OCI-LY7 (cell line): Measurements from ENCODE around the gene PPP2R2B. TPM values are rescaled to one million over a fixed set of nuclear protein-coding genes. Genes with fewer than 3 reads are reported as not detected.

ENCODE experiments used
- BruUV-seq: library from RNA; stranded (reverse); fragments of 400-500 nt; replicated peaks from 2 replicates; lab custom pipeline; 2021; lab: Mats Ljungman, UMichigan
- CTCF ChIA-PET: fragments of 300-600 bp; sonication (Branson Sonifier 250); formaldehyde crosslinking; loops from one replicate; lab custom pipeline; 2022; ENCODE audit warnings: antibody characterized with exemption; ENCODE audit not compliant: unreplicated experiment; lab: Charles Lee
- POLR2A ChIA-PET: fragments of 300-600 bp; sonication (Branson Sonifier 250); formaldehyde crosslinking; loops from one replicate; lab custom pipeline; 2022; ENCODE audit warnings: antibody characterized with exemption; lab: Charles Lee
- DNase-seq: peaks from one replicate; pipeline ENCODE4 v3.0.0-alpha.2; 2015; ENCODE audit warnings: low spot score
- H2AFZ ChIP-seq: fragments of 200-600 bp; sonication (generic), shearing (Covaris generic); 2 replicates; pipeline ENCODE4 v1.6.1; 2014; ENCODE audit warnings: mild to moderate bottlenecking, antibody characterized with exemption, low read length, moderate library complexity
- H3K27ac ChIP-seq: fragments of 200-600 bp; sonication (generic); 2 replicates; pipeline ENCODE4 v1.5.1; 2014; ENCODE audit warnings: mixed run types, low read depth, mild to moderate bottlenecking, moderate library complexity, low read length, inconsistent platforms; ENCODE audit not compliant: poor library complexity, severe bottlenecking
- H3K36me3 ChIP-seq: fragments of 200-600 bp; sonication (generic); 2 replicates; pipeline ENCODE4 v1.6.1; 2014; ENCODE audit warnings: mild to moderate bottlenecking, antibody characterized with exemption, low read length, moderate library complexity, mixed read lengths; ENCODE audit not compliant: insufficient read depth
- H3K4me1 ChIP-seq: fragments of 200-600 bp; sonication (generic); 2 replicates; pipeline ENCODE4 v1.5.1; 2014; ENCODE audit warnings: mild to moderate bottlenecking, low read length; ENCODE audit not compliant: insufficient read depth, poor library complexity, severe bottlenecking
- H3K4me2 ChIP-seq: fragments of 200-600 bp; sonication (generic); 2 replicates; pipeline ENCODE4 v1.6.1; 2014; ENCODE audit warnings: mild to moderate bottlenecking, low read length
- H3K4me3 ChIP-seq: fragments of 200-600 bp; sonication (generic); 2 replicates; pipeline ENCODE4 v1.5.1; 2014; ENCODE audit warnings: mild to moderate bottlenecking, low read depth, low read length; ENCODE audit not compliant: poor library complexity, severe bottlenecking
- H3K79me2 ChIP-seq: fragments of 200-600 bp; sonication (generic); 2 replicates; pipeline ENCODE4 v1.6.1; 2016; ENCODE audit warnings: low read depth, mild to moderate bottlenecking, low read length, moderate library complexity, mixed read lengths; ENCODE audit not compliant: insufficient read depth
- H3K9me2 ChIP-seq: fragments of 200-600 bp; sonication (generic); 2 replicates; pipeline ENCODE4 v1.6.1; 2016; ENCODE audit warnings: mild to moderate bottlenecking, low read length, mixed read lengths; ENCODE audit not compliant: insufficient read depth
- H3K9me3 ChIP-seq: fragments of 200-600 bp; sonication (generic); 2 replicates; pipeline ENCODE4 v1.6.1; 2014; ENCODE audit warnings: mild to moderate bottlenecking, mixed run types, low read length, mixed read lengths
- H4K20me1 ChIP-seq: fragments of 200-600 bp; sonication (generic); 2 replicates; pipeline ENCODE4 v1.6.1; 2014; ENCODE audit warnings: mild to moderate bottlenecking, antibody characterized with exemption, low read length, moderate library complexity, mixed read lengths; ENCODE audit not compliant: insufficient read depth
- CTCF ChIP-seq: fragments of 200-600 bp; sonication (generic); conservative IDR thresholded peaks from 2 replicates; pipeline ENCODE4 v1.5.1; 2014; ENCODE audit warnings: mild to moderate bottlenecking, antibody characterized with exemption, low read length, moderate library complexity, mixed read lengths
- EZH2phosphoT487 ChIP-seq: fragments of 200-600 bp; sonication (generic); IDR thresholded peaks from 2 replicates; pipeline ENCODE4 v1.6.1; 2018; ENCODE audit warnings: low read depth, borderline replicate concordance, mild to moderate bottlenecking, mixed run types, antibody characterized with exemption, low read length, moderate library complexity, mixed read lengths
- intact Hi-C: fragments of 100-400 bp; cut with micrococcal nuclease; formaldehyde crosslinking; loops from one replicate; pipeline ENCODE4 v1.10.0; 2022; ENCODE audit not compliant: unreplicated experiment
- total RNA-seq, 2 experiments: library from RNA; depleted of rRNA in 1 of 2; stranded (reverse); fragments of >200 nt in 1 of 2; shearing (Covaris generic) in 1 of 2; gene quantifications; 2 replicates each; pipeline ENCODE4 v1.2.3, GENCODE V29; 2014 to 2022

Gene PPP2R2B
- total RNA-seq, 2 experiments from 2014 or later, result not detected

- no peak overlapping the region for H3K27ac ChIP-seq
- H3K9me3 ChIP-seq, result no peaks in the 10 kb centered on the region
- intact Hi-C loops, result no loop called here
- no peak overlapping the region for H2AFZ ChIP-seq
- POLR2A ChIA-PET, result no interaction called here
- H3K79me2 ChIP-seq, result no peaks in the 10 kb centered on the region
- BruUV-seq, result no TSS peak
- H3K36me3 ChIP-seq, result no peaks in the 10 kb centered on the region
- no peaks in the 10 kb centered on the region for H3K4me1 ChIP-seq
- H4K20me1 ChIP-seq, result no peaks in the 10 kb centered on the region
- H3K4me3 ChIP-seq, result no peak overlapping the region
- no peak for TF ChIP-seq EZH2phosphoT487
- TF ChIP-seq CTCF, result no peak
- no peak overlapping the region for H3K4me2 ChIP-seq
- no peak for DNase-seq
- H3K9me2 ChIP-seq, result no peaks in the 10 kb centered on the region
- CTCF ChIA-PET, result no interaction called here
Measured at GRCh38 chr5:146912874-146913273, 34.3 kb upstream of the PPP2R2B start.

- CTCF ChIA-PET, result no interaction called here
- Histone ChIP-seq H2AFZ (no peak overlapping the region), H3K4me1 (no peaks in the 10 kb centered on the region), H3K27ac (no peak overlapping the region), H3K9me3 (no peaks in the 10 kb centered on the region), H3K4me2 (no peak overlapping the region), H4K20me1 (no peaks in the 10 kb centered on the region), H3K36me3 (no peaks in the 10 kb centered on the region), H3K9me2 (no peaks in the 10 kb centered on the region), H3K79me2 (no peaks in the 10 kb centered on the region), H3K4me3 (no peak overlapping the region)
- no TSS peak for BruUV-seq
- POLR2A ChIA-PET, result interaction anchor here (0.7 kb wide), 1 partner anchor 76 kb away, joined by 3 read pairs; no protein-coding TSS in a partner anchor
- intact Hi-C loops, result no loop called here
- no peak for DNase-seq
- TF ChIP-seq EZH2phosphoT487 (no peak), CTCF (no peak)
Measured at GRCh38 chr5:146910239-146910638, 31.7 kb upstream of the PPP2R2B start.

GRCh38 chr5:146909255-146910068, 30.9 kb upstream of the PPP2R2B start:
- no peak overlapping the region for H2AFZ ChIP-seq
- DNase-seq, result no peak
- H3K9me3 ChIP-seq, result no peaks in the 10 kb centered on the region
- TF ChIP-seq CTCF, result no peak
- TF ChIP-seq EZH2phosphoT487, result no peak
- no peaks in the 10 kb centered on the region for H3K4me1 ChIP-seq
- no peaks in the 10 kb centered on the region for H3K9me2 ChIP-seq
- ChIA-PET CTCF (no interaction called here), POLR2A (interaction anchor here (0.7 to 1.0 kb wide), 2 partner anchors 13 to 77 kb away, joined by 3 read pairs; no protein-coding TSS in a partner anchor)
- H3K36me3 ChIP-seq, result no peaks in the 10 kb centered on the region
- H3K79me2 ChIP-seq, result no peaks in the 10 kb centered on the region
- no peak overlapping the region for H3K27ac ChIP-seq
- no peak overlapping the region for H3K4me3 ChIP-seq
- intact Hi-C loops, result no loop called here
- BruUV-seq, result no TSS peak
- no peak overlapping the region for H3K4me2 ChIP-seq
- H4K20me1 ChIP-seq, result no peaks in the 10 kb centered on the region
